Esophagus muscularis mucosa (tissue), 4 donors: ENCODE measurements around the gene NPTN.

ENCODE experiments used
- EP300 ChIP-seq: sonication (generic); formaldehyde crosslinking; IDR thresholded peaks from one replicate; pipeline ENCODE4 v1.6.1; 2017; ENCODE audit warnings: antibody characterized with exemption
- POLR2A ChIP-seq: fragments of 450-650 bp; IDR thresholded peaks from one replicate; pipeline ENCODE4 v1.6.1; 2017; ENCODE audit warnings: antibody characterized with exemption, moderate library complexity, mild to moderate bottlenecking, low read depth
- TF ChIP-seq, protein P1 (sequence below), 3 experiments: fragments of 200-600 bp in 2 of 3; fragments of 450-650 bp in 1 of 3; sonication (generic) in 2 of 3; IDR thresholded peaks; one replicate each; pipeline ENCODE4 v1.5.1; 2017 to 2019; ENCODE audit warnings: antibody characterized with exemption in 3 of 3, mild to moderate bottlenecking in 2 of 3, moderate library complexity in 1 of 3

DNA sequence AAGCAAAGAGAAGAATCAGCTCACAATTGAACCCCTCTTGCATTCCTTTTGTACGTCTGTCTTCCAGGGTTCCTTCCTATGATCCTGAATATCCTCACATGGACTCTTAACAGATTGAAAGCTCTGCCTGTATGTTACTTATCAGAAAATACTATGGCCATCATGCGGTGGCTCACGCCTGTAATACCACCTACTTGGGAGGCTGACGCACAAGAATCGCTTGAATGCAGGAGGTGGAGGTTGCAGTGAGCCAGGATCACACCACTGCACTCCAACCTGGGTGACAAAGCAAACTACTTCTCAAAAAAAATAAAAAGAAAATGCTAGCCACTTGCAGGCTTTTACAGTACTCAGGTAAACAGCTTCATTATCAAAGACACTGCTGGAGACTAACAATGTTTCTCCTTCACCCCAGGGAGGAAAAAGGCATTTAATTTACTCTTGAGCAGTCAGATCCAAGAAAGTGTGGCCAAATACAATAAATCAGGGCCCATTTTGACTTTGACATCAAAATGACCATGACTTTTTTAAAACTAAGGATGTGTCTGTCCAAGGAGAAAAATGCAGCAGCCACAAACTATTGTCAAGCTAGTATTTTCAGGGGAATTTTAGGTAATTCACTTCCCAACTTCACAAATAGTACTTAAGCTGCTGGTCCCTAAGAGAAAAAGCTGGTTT is 27.3 kb downstream of the NPTN start:
- TF ChIP-seq EP300 (no peak), POLR2A (no peak)
- TF ChIP-seq, protein P1, sequence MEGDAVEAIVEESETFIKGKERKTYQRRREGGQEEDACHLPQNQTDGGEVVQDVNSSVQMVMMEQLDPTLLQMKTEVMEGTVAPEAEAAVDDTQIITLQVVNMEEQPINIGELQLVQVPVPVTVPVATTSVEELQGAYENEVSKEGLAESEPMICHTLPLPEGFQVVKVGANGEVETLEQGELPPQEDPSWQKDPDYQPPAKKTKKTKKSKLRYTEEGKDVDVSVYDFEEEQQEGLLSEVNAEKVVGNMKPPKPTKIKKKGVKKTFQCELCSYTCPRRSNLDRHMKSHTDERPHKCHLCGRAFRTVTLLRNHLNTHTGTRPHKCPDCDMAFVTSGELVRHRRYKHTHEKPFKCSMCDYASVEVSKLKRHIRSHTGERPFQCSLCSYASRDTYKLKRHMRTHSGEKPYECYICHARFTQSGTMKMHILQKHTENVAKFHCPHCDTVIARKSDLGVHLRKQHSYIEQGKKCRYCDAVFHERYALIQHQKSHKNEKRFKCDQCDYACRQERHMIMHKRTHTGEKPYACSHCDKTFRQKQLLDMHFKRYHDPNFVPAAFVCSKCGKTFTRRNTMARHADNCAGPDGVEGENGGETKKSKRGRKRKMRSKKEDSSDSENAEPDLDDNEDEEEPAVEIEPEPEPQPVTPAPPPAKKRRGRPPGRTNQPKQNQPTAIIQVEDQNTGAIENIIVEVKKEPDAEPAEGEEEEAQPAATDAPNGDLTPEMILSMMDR (IDR thresholded peaks at IDR 0.05) = no peak
